SU-DHL-6 (cell line): ENCODE results near the gene RBM27.

Experiments
- H2AFZ ChIP-seq: fragments of 200-600 bp; sonication (generic); 2 replicates; pipeline ENCODE4 v1.6.1; 2014; ENCODE audit warnings: low read depth, mild to moderate bottlenecking, moderate library complexity, mixed read lengths, antibody characterized with exemption, low read length; ENCODE audit not compliant: severe bottlenecking
- H3F3A ChIP-seq: fragments of 200-600 bp; shearing (Covaris generic); 2 replicates; pipeline ENCODE4 v1.6.0; 2016; ENCODE audit warnings: antibody characterized with exemption, mild to moderate bottlenecking; ENCODE audit not compliant: insufficient read depth
- H3K27ac ChIP-seq: fragments of 200-600 bp; sonication (generic); 2 replicates; pipeline ENCODE4 v1.5.1; 2016; ENCODE audit warnings: low read depth, mild to moderate bottlenecking, low read length, moderate library complexity, mixed read lengths
- H3K27me3 ChIP-seq: fragments of 200-600 bp; sonication (generic), shearing (Covaris generic); 2 replicates; pipeline ENCODE4 v1.6.0; 2014; ENCODE audit warnings: mild to moderate bottlenecking, low read length
- H3K36me3 ChIP-seq: fragments of 200-600 bp; sonication (generic); 2 replicates; pipeline ENCODE4 v1.6.1; 2014; ENCODE audit warnings: mild to moderate bottlenecking, low read length, mixed read lengths
- H3K4me2 ChIP-seq: fragments of 300-600, 200-600 bp; shearing (Covaris generic), sonication (generic); 2 replicates; pipeline ENCODE4 v1.6.0; 2014; ENCODE audit warnings: low read length, low read depth, mild to moderate bottlenecking; ENCODE audit not compliant: poor library complexity, severe bottlenecking
- H3K4me3 ChIP-seq: fragments of 200-600 bp; sonication (generic); 2 replicates; pipeline ENCODE4 v1.5.1; 2014; ENCODE audit warnings: antibody characterized with exemption, low read length, mild to moderate bottlenecking, mixed read lengths; ENCODE audit not compliant: insufficient read depth, poor library complexity, severe bottlenecking
- H3K79me2 ChIP-seq: fragments of 200-600 bp; sonication (generic); 2 replicates; pipeline ENCODE4 v1.6.1; 2014; ENCODE audit warnings: mild to moderate bottlenecking, low read length, moderate library complexity; ENCODE audit not compliant: insufficient read depth
- H3K9ac ChIP-seq: fragments of 200-600 bp; sonication (generic); 2 replicates; pipeline ENCODE4 v1.7.0; 2014; ENCODE audit warnings: mild to moderate bottlenecking, low read length
- H3K9me2 ChIP-seq: fragments of 200-600 bp; sonication (generic); replicated peaks from 2 replicates; pipeline ENCODE4 v1.6.1; 2014; ENCODE audit warnings: low read length; ENCODE audit not compliant: insufficient read depth
- H3K9me3 ChIP-seq: fragments of 200-600 bp; sonication (generic); 2 replicates; pipeline ENCODE4 v1.6.1; 2014; ENCODE audit warnings: low read length, mixed read lengths; ENCODE audit not compliant: insufficient read depth
- H4K20me1 ChIP-seq: fragments of 200-600 bp; sonication (generic); 2 replicates; pipeline ENCODE4 v1.6.1; 2014; ENCODE audit warnings: low read depth, mild to moderate bottlenecking, antibody characterized with exemption, low read length, moderate library complexity, mixed read lengths
- EZH2phosphoT487 ChIP-seq: fragments of 200-600 bp; sonication (generic), shearing (Covaris generic); conservative IDR thresholded peaks from 2 replicates; pipeline ENCODE4 v1.6.1; 2018; ENCODE audit warnings: mild to moderate bottlenecking, antibody characterized with exemption, low read length, moderate library complexity, mixed read lengths
- TF ChIP-seq, protein P1 (sequence below): fragments of 200-600 bp; sonication (generic); IDR thresholded peaks from one replicate; pipeline ENCODE4 v1.5.1; 2017; ENCODE audit warnings: antibody characterized with exemption, mild to moderate bottlenecking, low read length, moderate library complexity; ENCODE audit not compliant: insufficient read depth, poor library complexity, severe bottlenecking

The RBM27 gene

DNA sequence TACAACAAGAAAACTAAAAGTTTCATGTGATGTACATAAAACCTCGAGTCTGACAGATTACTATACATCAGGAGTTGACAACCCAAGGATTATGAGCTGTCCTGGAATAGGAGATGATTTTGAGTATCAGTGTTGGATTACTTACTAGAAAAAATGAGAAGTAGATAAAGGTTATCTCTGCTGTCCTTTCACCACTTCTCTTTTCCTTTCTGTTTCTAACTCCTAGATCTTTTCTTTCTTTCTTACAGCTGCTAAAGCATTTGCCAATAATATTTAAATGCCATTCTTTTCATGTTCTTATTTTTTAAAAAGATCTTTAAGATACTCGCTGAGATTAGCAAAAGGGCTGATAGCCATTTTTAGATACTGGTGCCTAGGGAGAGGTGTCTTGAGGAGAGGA, 14.8 kb downstream of the RBM27 start:
- no peak overlapping the region for H3K9ac ChIP-seq
- H4K20me1 ChIP-seq: peaks cover 13% of the 10 kb centered on the region; the same call in 1 of the 2 replicates
- no peaks in the 10 kb centered on the region for H3K9me2 ChIP-seq
- no peak overlapping the region for H3K4me3 ChIP-seq
- H3K79me2 ChIP-seq: peaks cover 84% of the 10 kb centered on the region
- peaks cover 8% of the 10 kb centered on the region; the same call in 1 of the 2 replicates for H3K36me3 ChIP-seq
- no peak overlapping the region for H2AFZ ChIP-seq
- H3K4me2 ChIP-seq: no peak overlapping the region
- TF ChIP-seq, protein P1, sequence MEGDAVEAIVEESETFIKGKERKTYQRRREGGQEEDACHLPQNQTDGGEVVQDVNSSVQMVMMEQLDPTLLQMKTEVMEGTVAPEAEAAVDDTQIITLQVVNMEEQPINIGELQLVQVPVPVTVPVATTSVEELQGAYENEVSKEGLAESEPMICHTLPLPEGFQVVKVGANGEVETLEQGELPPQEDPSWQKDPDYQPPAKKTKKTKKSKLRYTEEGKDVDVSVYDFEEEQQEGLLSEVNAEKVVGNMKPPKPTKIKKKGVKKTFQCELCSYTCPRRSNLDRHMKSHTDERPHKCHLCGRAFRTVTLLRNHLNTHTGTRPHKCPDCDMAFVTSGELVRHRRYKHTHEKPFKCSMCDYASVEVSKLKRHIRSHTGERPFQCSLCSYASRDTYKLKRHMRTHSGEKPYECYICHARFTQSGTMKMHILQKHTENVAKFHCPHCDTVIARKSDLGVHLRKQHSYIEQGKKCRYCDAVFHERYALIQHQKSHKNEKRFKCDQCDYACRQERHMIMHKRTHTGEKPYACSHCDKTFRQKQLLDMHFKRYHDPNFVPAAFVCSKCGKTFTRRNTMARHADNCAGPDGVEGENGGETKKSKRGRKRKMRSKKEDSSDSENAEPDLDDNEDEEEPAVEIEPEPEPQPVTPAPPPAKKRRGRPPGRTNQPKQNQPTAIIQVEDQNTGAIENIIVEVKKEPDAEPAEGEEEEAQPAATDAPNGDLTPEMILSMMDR: no peak
- peaks cover 12% of the 10 kb centered on the region; the same call in 1 of the 2 replicates for H3F3A ChIP-seq
- H3K27me3 ChIP-seq: no peaks in the 10 kb centered on the region
- H3K27ac ChIP-seq: no peak overlapping the region
- H3K9me3 ChIP-seq: no peaks in the 10 kb centered on the region

DNA sequence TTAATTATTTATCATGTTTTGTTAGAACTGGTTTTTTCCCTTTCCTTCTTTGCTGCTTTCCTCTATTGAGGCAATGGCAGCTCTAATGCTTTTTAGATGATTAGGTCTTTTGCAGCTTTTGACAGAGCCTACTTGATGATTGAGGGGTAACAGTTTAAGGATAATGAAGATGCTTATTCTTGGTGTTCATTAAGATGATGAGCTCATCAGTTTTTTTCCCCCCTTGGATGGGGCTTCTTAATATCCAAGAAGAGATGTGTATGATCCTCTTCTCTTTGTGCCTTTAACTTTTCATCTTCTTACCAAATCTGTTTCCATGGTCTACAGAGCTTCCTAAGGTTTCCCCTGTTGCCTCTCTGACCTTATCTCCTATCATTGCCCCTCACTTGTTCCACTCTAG, 15.8 kb downstream of the RBM27 start:
- H3F3A ChIP-seq: peaks cover 8% of the 10 kb centered on the region; the same call in 1 of the 2 replicates
- no peaks in the 10 kb centered on the region for H3K9me3 ChIP-seq
- H3K4me3 ChIP-seq: no peak overlapping the region
- no peak overlapping the region for H3K27ac ChIP-seq
- peaks cover 73% of the 10 kb centered on the region for H3K79me2 ChIP-seq
- H3K27me3 ChIP-seq: no peaks in the 10 kb centered on the region
- H3K9me2 ChIP-seq: no peaks in the 10 kb centered on the region
- no peak overlapping the region for H2AFZ ChIP-seq
- peaks cover 17% of the 10 kb centered on the region; the same call in 1 of the 2 replicates for H3K36me3 ChIP-seq
- H3K9ac ChIP-seq: no peak overlapping the region
- no peak overlapping the region for H3K4me2 ChIP-seq
- peaks cover 13% of the 10 kb centered on the region; the same call in 1 of the 2 replicates for H4K20me1 ChIP-seq
- no peak for TF ChIP-seq EZH2phosphoT487
- TF ChIP-seq, protein P1: no peak

DNA sequence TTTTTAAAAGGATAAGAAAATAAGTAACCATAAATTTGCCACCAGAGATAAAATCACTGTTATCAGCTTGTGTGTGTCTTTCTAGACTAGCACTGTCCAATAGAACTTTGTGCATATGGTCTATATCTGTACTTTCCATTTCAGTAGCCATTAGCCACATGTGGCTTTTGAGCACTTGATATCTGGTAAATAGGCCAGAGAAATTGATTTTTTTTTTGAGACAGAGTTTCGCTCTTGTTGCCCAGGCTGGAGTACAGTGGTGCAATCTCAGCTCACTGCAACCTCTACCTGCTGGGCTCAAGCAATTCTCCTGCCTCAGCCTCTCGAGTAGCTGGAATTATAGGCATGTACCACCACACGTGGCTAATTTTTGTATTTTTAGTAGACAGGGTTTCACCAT, 17.8 kb downstream of the RBM27 start:
- no peaks in the 10 kb centered on the region for H3K27me3 ChIP-seq
- TF ChIP-seq, protein P1: no peak
- no peak for TF ChIP-seq EZH2phosphoT487
- H3K79me2 ChIP-seq: peaks cover 53% of the 10 kb centered on the region
- H3K4me2 ChIP-seq: no peak overlapping the region
- H3K9me3 ChIP-seq: no peaks in the 10 kb centered on the region
- no peaks in the 10 kb centered on the region for H3K9me2 ChIP-seq
- H3K36me3 ChIP-seq: peaks cover 22% of the 10 kb centered on the region; the same call in 1 of the 2 replicates
- H3K27ac ChIP-seq: no peak overlapping the region
- H3K4me3 ChIP-seq: no peak overlapping the region
- no peak overlapping the region for H3K9ac ChIP-seq
- peaks cover 13% of the 10 kb centered on the region; the same call in 1 of the 2 replicates for H4K20me1 ChIP-seq
- H3F3A ChIP-seq: peaks cover 3% of the 10 kb centered on the region; the same call in 1 of the 2 replicates
- no peak overlapping the region for H2AFZ ChIP-seq
